AG09319 (cell line): Measurements from ENCODE around the gene WASF2.

Source experiments
- DNase-seq: peaks from one replicate; pipeline ENCODE4 v3.0.0-alpha.2; 2010; ENCODE audit warnings: low read depth; ENCODE audit errors: extremely low read depth
- CTCF ChIP-seq: IDR thresholded peaks from 2 replicates; pipeline ENCODE4 v1.5.1; 2011; ENCODE audit warnings: low read depth, mild to moderate bottlenecking, inconsistent platforms, low read length, moderate library complexity

WASF2 gene

GRCh38 chr1:27431601-27431940 lies 58.4 kb downstream of the WASF2 start:
- no peak for TF ChIP-seq CTCF
- DNase-seq = no peak

GRCh38 chr1:27430903-27431600 lies 58.9 kb downstream of the WASF2 start:
- TF ChIP-seq CTCF = no peak
- DNase-seq = no peak

GRCh38 chr1:27429029-27429425 lies 60.9 kb downstream of the WASF2 start:
- no peak for DNase-seq
- no peak for TF ChIP-seq CTCF

GRCh38 chr1:27428316-27429028 lies 61.5 kb downstream of the WASF2 start:
- TF ChIP-seq CTCF = no peak
- no peak for DNase-seq

GRCh38 chr1:27427816-27428315 lies 62.1 kb downstream of the WASF2 start:
- TF ChIP-seq CTCF = no peak

GRCh38 chr1:27427329-27427728 lies 62.6 kb downstream of the WASF2 start:
- DNase-seq = no peak
- TF ChIP-seq CTCF = no peak

More at GRCh38 chr1:27427816-27428315, 62.1 kb downstream of the WASF2 start:
- no peak for DNase-seq

- TF ChIP-seq CTCF = no peak
- DNase-seq = no peak
Measured at GRCh38 chr1:27423709-27424108, 66.3 kb downstream of the WASF2 start.
